IPS-11a (cell line): ENCODE measurements around the gene DOCK6.

Experiments
- H3K4me3 ChIP-seq: one replicate; pipeline ENCODE4 v1.5.1; 2013; ENCODE audit warnings: low read depth, low read length, control low read depth

DOCK6 gene

GRCh38 chr19:11279505-11280236, 17.3 kb upstream of the DOCK6 start:
- H3K4me3 ChIP-seq: no peak overlapping the region

- no peak overlapping the region for H3K4me3 ChIP-seq
These were observed 16.3 kb upstream of the DOCK6 start for GRCh38 chr19:11278670-11279069.

GRCh38 chr19:11274533-11275086, 12.3 kb upstream of the DOCK6 start:
- no peak overlapping the region for H3K4me3 ChIP-seq

GRCh38 chr19:11273989-11274388, 11.7 kb upstream of the DOCK6 start:
- no peak overlapping the region for H3K4me3 ChIP-seq

GRCh38 chr19:11273296-11273695, 11.0 kb upstream of the DOCK6 start:
- H3K4me3 ChIP-seq: no peak overlapping the region

GRCh38 chr19:11269408-11269807, 7.1 kb upstream of the DOCK6 start:
- H3K4me3 ChIP-seq: no peak overlapping the region

- H3K4me3 ChIP-seq: no peak overlapping the region
These were observed 6.5 kb upstream of the DOCK6 start for GRCh38 chr19:11268783-11269267.

GRCh38 chr19:11267316-11268085, 5.2 kb upstream of the DOCK6 start:
- H3K4me3 ChIP-seq: no peak overlapping the region

- no peak overlapping the region for H3K4me3 ChIP-seq
These were observed 3.5 kb upstream of the DOCK6 start for GRCh38 chr19:11265785-11266236.

- no peak overlapping the region for H3K4me3 ChIP-seq
These were observed 3.0 kb upstream of the DOCK6 start for GRCh38 chr19:11265177-11265784.

- H3K4me3 ChIP-seq: no peak overlapping the region
These were observed 2.3 kb upstream of the DOCK6 start for GRCh38 chr19:11264452-11265176.

GRCh38 chr19:11263726-11264125, 1.4 kb upstream of the DOCK6 start:
- H3K4me3 ChIP-seq: no peak overlapping the region

- H3K4me3 ChIP-seq: peak overlapping the region; percentile 66
These were observed 823 bp downstream of the DOCK6 start for GRCh38 chr19:11261431-11261970.

GRCh38 chr19:11260996-11261395, 1.3 kb downstream of the DOCK6 start:
- H3K4me3 ChIP-seq: no peak overlapping the region

GRCh38 chr19:11257846-11258380, 4.4 kb downstream of the DOCK6 start:
- H3K4me3 ChIP-seq: no peak overlapping the region

GRCh38 chr19:11256189-11256588, 6.1 kb downstream of the DOCK6 start:
- H3K4me3 ChIP-seq: no peak overlapping the region

GRCh38 chr19:11254666-11255065, 7.7 kb downstream of the DOCK6 start:
- H3K4me3 ChIP-seq: no peak overlapping the region

GRCh38 chr19:11252665-11253355, 9.5 kb downstream of the DOCK6 start:
- H3K4me3 ChIP-seq: no peak overlapping the region

GRCh38 chr19:11251650-11252314, 10.5 kb downstream of the DOCK6 start:
- no peak overlapping the region for H3K4me3 ChIP-seq
